ENCODE results near the gene GPX5. TPM values are rescaled to one million over a fixed set of nuclear protein-coding genes. Genes with fewer than 3 reads are reported as not detected.

Gene GPX5
- total RNA-seq, 1 donor from 2014 or later: 4.3 TPM

DNA sequence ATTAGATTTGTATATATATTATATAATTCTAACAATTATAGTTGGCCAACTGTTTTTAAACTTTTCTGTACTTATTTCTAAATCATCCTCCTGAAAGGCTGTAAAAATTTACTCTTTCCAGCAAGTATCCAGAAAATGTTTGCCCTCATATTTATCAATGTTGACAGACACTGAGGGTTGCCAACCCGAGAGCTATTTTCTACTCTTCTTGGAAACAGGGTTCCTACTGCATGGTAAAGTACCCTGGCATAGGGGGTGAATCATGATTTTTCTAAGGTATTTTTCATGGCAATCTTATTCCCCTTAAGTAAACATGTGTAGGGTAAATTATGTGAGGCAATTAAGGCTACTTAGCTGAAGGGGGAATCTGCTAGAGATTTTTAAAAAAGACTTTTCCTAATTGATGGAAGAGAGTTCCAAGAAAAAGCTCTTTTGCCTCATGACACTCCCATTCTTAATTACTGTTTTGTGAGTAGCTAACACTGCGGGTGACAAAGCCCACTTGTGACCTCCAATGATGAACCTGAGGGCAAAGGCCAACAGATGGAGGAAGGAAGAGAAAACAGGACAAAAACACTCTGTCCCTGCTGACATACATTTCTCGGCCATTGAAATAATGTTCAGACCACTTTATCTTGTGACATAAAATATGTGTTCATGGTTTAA is 37.9 kb downstream of the GPX5 start:
- H3K27ac ChIP-seq (ENCODE audit: low read depth, low read length): no peak overlapping the region
- no peak overlapping the region for H2AFZ ChIP-seq (ENCODE audit: low read depth, low read length)
- H3K9ac ChIP-seq (ENCODE audit: low read length): no peak overlapping the region
- Mint-ChIP-seq H3K9me3 (ENCODE audit: unreplicated experiment) (no peaks in the 10 kb centered on the region), H3K4me1 (ENCODE audit: low read depth, unreplicated experiment) (no peaks in the 10 kb centered on the region), H3K36me3 (ENCODE audit: low read depth, unreplicated experiment) (no peaks in the 10 kb centered on the region), H3K27me3 (ENCODE audit: low read depth, unreplicated experiment) (peaks cover 13% of the 10 kb centered on the region), H3K27ac (ENCODE audit: unreplicated experiment) (no peak overlapping the region), H3K4me3 (ENCODE audit: unreplicated experiment) (no peak overlapping the region)
- no peaks in the 10 kb centered on the region for H3K9me3 ChIP-seq (ENCODE audit: insufficient read depth, low read depth, low read length)
- H3K27me3 ChIP-seq (ENCODE audit: insufficient read depth, low read length): no peaks in the 10 kb centered on the region
- DNase-seq (ENCODE audit: low read depth) (no peak), FAIRE-seq (no peak)
- TF ChIP-seq, protein P1, sequence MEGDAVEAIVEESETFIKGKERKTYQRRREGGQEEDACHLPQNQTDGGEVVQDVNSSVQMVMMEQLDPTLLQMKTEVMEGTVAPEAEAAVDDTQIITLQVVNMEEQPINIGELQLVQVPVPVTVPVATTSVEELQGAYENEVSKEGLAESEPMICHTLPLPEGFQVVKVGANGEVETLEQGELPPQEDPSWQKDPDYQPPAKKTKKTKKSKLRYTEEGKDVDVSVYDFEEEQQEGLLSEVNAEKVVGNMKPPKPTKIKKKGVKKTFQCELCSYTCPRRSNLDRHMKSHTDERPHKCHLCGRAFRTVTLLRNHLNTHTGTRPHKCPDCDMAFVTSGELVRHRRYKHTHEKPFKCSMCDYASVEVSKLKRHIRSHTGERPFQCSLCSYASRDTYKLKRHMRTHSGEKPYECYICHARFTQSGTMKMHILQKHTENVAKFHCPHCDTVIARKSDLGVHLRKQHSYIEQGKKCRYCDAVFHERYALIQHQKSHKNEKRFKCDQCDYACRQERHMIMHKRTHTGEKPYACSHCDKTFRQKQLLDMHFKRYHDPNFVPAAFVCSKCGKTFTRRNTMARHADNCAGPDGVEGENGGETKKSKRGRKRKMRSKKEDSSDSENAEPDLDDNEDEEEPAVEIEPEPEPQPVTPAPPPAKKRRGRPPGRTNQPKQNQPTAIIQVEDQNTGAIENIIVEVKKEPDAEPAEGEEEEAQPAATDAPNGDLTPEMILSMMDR (IDR thresholded peaks at IDR 0.05; ENCODE audit: insufficient read depth, low read depth, low read length): no peak
- TF ChIP-seq EZH2 (IDR thresholded peaks at IDR 0.05; ENCODE audit: insufficient read depth, low read length): no peak
- H4K20me1 ChIP-seq (ENCODE audit: insufficient read depth, low read length): no peaks in the 10 kb centered on the region
- H3K4me1 ChIP-seq (ENCODE audit: insufficient read depth, low read length): no peaks in the 10 kb centered on the region
- H3K79me2 ChIP-seq (ENCODE audit: insufficient read depth, low read length): no peaks in the 10 kb centered on the region
- H3K4me2 ChIP-seq (ENCODE audit: low read length): no peak overlapping the region
- no peaks in the 10 kb centered on the region for H3K36me3 ChIP-seq (ENCODE audit: insufficient read depth, low read length)
- H3K4me3 ChIP-seq (ENCODE audit: insufficient read depth, low read depth, low read length): no peak overlapping the region

DNA sequence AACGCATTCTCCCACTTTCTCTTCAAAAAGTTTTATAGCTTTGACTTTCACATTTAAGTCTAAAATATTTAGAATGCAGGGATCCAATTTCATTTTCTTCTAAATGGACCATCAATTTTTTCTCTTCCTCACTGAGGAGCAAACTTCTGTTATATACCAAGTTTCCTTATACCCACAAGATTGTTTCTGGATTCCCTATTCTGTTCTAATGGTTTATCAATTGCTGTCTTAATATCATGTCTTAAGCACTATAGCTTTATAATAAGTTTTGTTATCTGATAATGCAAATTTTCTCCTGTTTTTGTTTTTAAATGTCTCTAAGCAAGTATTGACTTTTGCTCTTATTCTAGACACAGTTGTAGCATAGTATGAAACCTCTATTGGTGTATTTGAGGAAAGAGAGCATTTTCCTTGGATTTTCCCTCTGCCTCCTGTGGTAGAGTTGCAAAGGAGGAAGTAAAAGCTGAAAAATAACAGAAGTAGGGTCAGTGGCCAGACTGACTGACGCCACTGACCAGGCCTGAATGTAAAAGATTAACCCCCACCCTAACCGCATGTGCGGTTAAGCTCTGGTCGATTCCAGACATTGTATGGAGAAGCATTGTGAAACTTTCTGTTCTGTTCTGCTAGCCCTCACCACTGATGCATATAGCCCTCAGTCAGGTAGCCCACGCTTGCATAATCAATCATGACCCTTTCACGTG is 40.3 kb downstream of the GPX5 start:
- Mint-ChIP-seq H3K27me3 (ENCODE audit: low read depth, unreplicated experiment) (no peaks in the 10 kb centered on the region), H3K4me3 (ENCODE audit: unreplicated experiment) (no peak overlapping the region), H3K36me3 (ENCODE audit: low read depth, unreplicated experiment) (no peaks in the 10 kb centered on the region), H3K4me1 (ENCODE audit: low read depth, unreplicated experiment) (no peaks in the 10 kb centered on the region), H3K9me3 (ENCODE audit: unreplicated experiment) (no peaks in the 10 kb centered on the region), H3K27ac (ENCODE audit: unreplicated experiment) (no peak overlapping the region)
- Histone ChIP-seq H3K4me3 (ENCODE audit: insufficient read depth, low read depth, low read length) (no peak overlapping the region), H2AFZ (ENCODE audit: low read depth, low read length) (no peak overlapping the region), H3K4me1 (ENCODE audit: insufficient read depth, low read length) (no peaks in the 10 kb centered on the region), H3K9ac (ENCODE audit: low read length) (no peak overlapping the region), H4K20me1 (ENCODE audit: insufficient read depth, low read length) (no peaks in the 10 kb centered on the region), H3K4me2 (ENCODE audit: low read length) (no peak overlapping the region), H3K36me3 (ENCODE audit: insufficient read depth, low read length) (no peaks in the 10 kb centered on the region), H3K9me3 (ENCODE audit: insufficient read depth, low read depth, low read length) (no peaks in the 10 kb centered on the region), H3K79me2 (ENCODE audit: insufficient read depth, low read length) (no peaks in the 10 kb centered on the region), H3K27ac (ENCODE audit: low read depth, low read length) (no peak overlapping the region), H3K27me3 (ENCODE audit: insufficient read depth, low read length) (no peaks in the 10 kb centered on the region)
- DNase-seq (ENCODE audit: low read depth) (no peak), FAIRE-seq (no peak)
- TF ChIP-seq EZH2 (IDR thresholded peaks at IDR 0.05; ENCODE audit: insufficient read depth, low read length): no peak
- TF ChIP-seq, protein P1 (IDR thresholded peaks at IDR 0.05; ENCODE audit: insufficient read depth, low read depth, low read length): no peak
